Mesendoderm (in vitro differentiated cells): ENCODE data around the gene CD300LB.

Source experiments
- DNase-seq: peaks from one replicate; pipeline ENCODE4 v3.0.0; 2013
- H2AK5ac ChIP-seq: 2 replicates; pipeline ENCODE4 v1.6.1; 2013; ENCODE audit warnings: low read length, inconsistent platforms
- H2BK120ac ChIP-seq: 2 replicates; pipeline ENCODE4 v1.6.1; 2013; ENCODE audit warnings: low read depth, mild to moderate bottlenecking, low read length, moderate library complexity, mixed read lengths
- H2BK15ac ChIP-seq: replicated peaks from 2 replicates; pipeline ENCODE4 v1.6.1; 2013; ENCODE audit warnings: low read depth, mild to moderate bottlenecking, moderate library complexity
- H2BK5ac ChIP-seq: 2 replicates; pipeline ENCODE4 v1.6.1; 2013; ENCODE audit warnings: low read length, inconsistent platforms
- H3K18ac ChIP-seq: 2 replicates; pipeline ENCODE4 v1.6.1; 2013; ENCODE audit warnings: mild to moderate bottlenecking, low read length, mixed read lengths
- H3K23ac ChIP-seq: one replicate; pipeline ENCODE4 v1.6.1; 2013; ENCODE audit warnings: low read length
- H3K27ac ChIP-seq: 2 replicates; pipeline ENCODE4 v1.5.1; 2013; ENCODE audit warnings: low read depth, mild to moderate bottlenecking, inconsistent platforms, low read length, moderate library complexity
- H3K27me3 ChIP-seq: 2 replicates; pipeline ENCODE4 v1.6.1; 2013; ENCODE audit warnings: low read length, control low read depth, mild to moderate bottlenecking, inconsistent platforms; ENCODE audit not compliant: insufficient read depth, poor library complexity
- H3K36me3 ChIP-seq: 2 replicates; pipeline ENCODE4 v1.6.1; 2013; ENCODE audit warnings: low read length, inconsistent platforms; ENCODE audit not compliant: control insufficient read depth, insufficient read depth
- H3K4ac ChIP-seq: one replicate; pipeline ENCODE4 v1.6.1; 2013; ENCODE audit warnings: low read depth, mild to moderate bottlenecking, low read length, moderate library complexity
- H3K4me1 ChIP-seq: 2 replicates; pipeline ENCODE4 v1.6.1; 2013; ENCODE audit warnings: low read depth, low read length, inconsistent platforms; ENCODE audit not compliant: control insufficient read depth
- H3K4me2 ChIP-seq: 2 replicates; pipeline ENCODE4 v1.6.1; 2013; ENCODE audit warnings: low read length
- H3K4me3 ChIP-seq: 2 replicates; pipeline ENCODE4 v1.5.1; 2013; ENCODE audit warnings: mild to moderate bottlenecking, low read length
- H3K56ac ChIP-seq: one replicate; pipeline ENCODE4 v1.6.1; 2013; ENCODE audit warnings: low read length
- H3K79me1 ChIP-seq: 2 replicates; pipeline ENCODE4 v1.6.1; 2013; ENCODE audit warnings: low read length, inconsistent platforms
- H3K79me2 ChIP-seq: 2 replicates; pipeline ENCODE4 v1.6.1; 2013; ENCODE audit warnings: mild to moderate bottlenecking, low read length; ENCODE audit not compliant: control insufficient read depth, insufficient read depth
- H3K9ac ChIP-seq: 2 replicates; pipeline ENCODE4 v1.6.1; 2013; ENCODE audit warnings: low read length, inconsistent platforms
- H4K5ac ChIP-seq: one replicate; pipeline ENCODE4 v1.6.1; 2013; ENCODE audit warnings: low read length
- H4K8ac ChIP-seq: one replicate; pipeline ENCODE4 v1.6.1; 2013; ENCODE audit warnings: low read depth, mild to moderate bottlenecking, control low read depth, low read length, moderate library complexity
- whole genome bisulfite sequencing: extraction: QIAGEN DNeasy Blood & Tissue Kit; methylation state at CpG from one replicate; pipeline ENCODE4 v1.1.7; 2013; ENCODE audit warnings: low lambda C conversion rate, missing lambda C conversion rate; ENCODE audit not compliant: insufficient coverage; ENCODE audit errors: extremely low coverage; 5-methylcytosine and 5-hydroxymethylcytosine counted together

The CD300LB gene

DNA sequence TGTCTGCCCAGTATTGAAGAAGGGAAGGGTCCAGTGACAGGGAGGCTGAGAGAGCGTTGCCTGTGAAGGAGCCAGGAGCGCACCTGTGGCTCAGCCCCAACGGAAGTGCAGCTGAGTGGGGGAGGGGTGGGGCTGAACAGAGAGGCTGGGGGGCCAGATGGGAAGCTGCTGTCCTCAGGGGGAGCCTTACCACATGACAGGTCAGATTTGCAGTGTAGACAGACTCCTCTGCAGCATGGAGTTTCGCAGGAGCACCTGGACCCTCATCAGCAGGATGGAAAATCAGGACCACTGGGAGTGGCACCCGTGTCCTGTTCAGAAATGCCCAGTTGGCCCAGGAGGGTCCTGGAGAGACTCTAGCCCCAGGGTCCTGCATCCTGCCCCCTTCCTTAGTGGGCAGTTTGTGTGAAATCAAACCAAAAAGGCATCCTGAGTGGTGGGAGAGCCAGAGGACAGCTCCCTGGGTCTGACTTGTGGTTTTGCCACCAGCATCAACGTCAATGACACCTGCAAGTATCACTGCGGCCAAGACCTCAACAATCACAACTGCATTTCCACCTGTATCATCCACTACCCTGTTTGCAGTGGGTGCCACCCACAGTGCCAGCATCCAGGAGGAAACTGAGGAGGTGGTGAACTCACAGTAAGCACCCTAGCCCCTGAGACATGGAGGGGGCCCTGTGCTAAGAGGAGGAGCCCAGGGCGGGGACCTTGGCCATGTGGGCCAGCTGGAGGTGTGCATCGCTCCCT is 57.1 kb downstream of the CD300LB start:
- no peak overlapping the region for H4K8ac ChIP-seq

DNA sequence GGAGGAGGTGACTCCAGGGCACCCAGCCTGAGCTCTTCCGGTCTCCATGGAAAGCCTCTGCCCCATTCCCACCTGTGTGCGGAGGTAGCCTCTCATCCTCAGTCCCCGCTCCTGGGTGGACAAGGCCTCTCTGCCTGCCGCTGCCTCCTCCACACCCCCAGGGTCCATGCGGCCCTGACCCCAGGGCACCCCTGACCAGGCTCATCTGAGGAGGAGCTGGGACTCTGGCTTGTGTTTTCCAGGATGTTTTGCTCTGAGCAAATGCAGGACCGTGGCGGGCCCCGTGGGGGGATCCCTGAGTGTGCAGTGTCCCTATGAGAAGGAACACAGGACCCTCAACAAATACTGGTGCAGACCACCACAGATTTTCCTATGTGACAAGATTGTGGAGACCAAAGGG is 58.0 kb downstream of the CD300LB start:
- Histone ChIP-seq H3K79me2 (no peaks in the 10 kb centered on the region), H2BK5ac (no peak overlapping the region), H3K79me1 (no peaks in the 10 kb centered on the region), H3K18ac (no peak overlapping the region), H3K4me1 (no peaks in the 10 kb centered on the region), H2BK15ac (no peak overlapping the region), H2AK5ac (no peak overlapping the region), H3K23ac (no peak overlapping the region), H2BK120ac (no peak overlapping the region), H3K4ac (no peak overlapping the region), H4K8ac (no peak overlapping the region), H4K5ac (no peak overlapping the region), H3K9ac (no peak overlapping the region), H3K4me3 (no peak overlapping the region), H3K56ac (no peak overlapping the region), H3K36me3 (no peaks in the 10 kb centered on the region), H3K27me3 (no peaks in the 10 kb centered on the region), H3K27ac (no peak overlapping the region), H3K4me2 (no peak overlapping the region)
- WGBS = no CpG with 5 or more reads among the region's 8 CpGs
- no peak for DNase-seq

More for the DNA sequence above, 57.1 kb downstream of the CD300LB start:
- Histone ChIP-seq H3K4me1 (no peaks in the 10 kb centered on the region), H3K79me2 (no peaks in the 10 kb centered on the region), H3K4me2 (no peak overlapping the region), H3K9ac (no peak overlapping the region), H4K5ac (no peak overlapping the region), H2BK5ac (no peak overlapping the region), H3K18ac (no peak overlapping the region), H3K4ac (no peak overlapping the region), H3K27me3 (no peaks in the 10 kb centered on the region), H2BK120ac (no peak overlapping the region), H3K4me3 (no peak overlapping the region), H2AK5ac (no peak overlapping the region), H3K79me1 (no peaks in the 10 kb centered on the region), H3K23ac (no peak overlapping the region), H3K56ac (no peak overlapping the region), H3K36me3 (no peaks in the 10 kb centered on the region), H3K27ac (no peak overlapping the region), H2BK15ac (no peak overlapping the region)
- WGBS = no CpG with 5 or more reads among the region's 9 CpGs
- DNase-seq = no peak

GRCh38 chr17:74472890-74473289 is 58.4 kb downstream of the CD300LB start:
- H2BK5ac ChIP-seq = no peak overlapping the region
- H3K56ac ChIP-seq = no peak overlapping the region
- no peaks in the 10 kb centered on the region for H3K79me2 ChIP-seq
- H3K4me3 ChIP-seq = no peak overlapping the region
- H3K18ac ChIP-seq = no peak overlapping the region
- H3K23ac ChIP-seq = no peak overlapping the region
- no peak overlapping the region for H3K4me2 ChIP-seq
- no peak overlapping the region for H2AK5ac ChIP-seq
- DNase-seq = no peak
- H2BK120ac ChIP-seq = no peak overlapping the region
- H3K36me3 ChIP-seq = no peaks in the 10 kb centered on the region
- no peak overlapping the region for H4K8ac ChIP-seq
- H4K5ac ChIP-seq = no peak overlapping the region
- H3K79me1 ChIP-seq = no peaks in the 10 kb centered on the region
- H3K4me1 ChIP-seq = no peaks in the 10 kb centered on the region
- no peak overlapping the region for H3K4ac ChIP-seq
- WGBS = no CpG with 5 or more reads among the region's 4 CpGs
- H3K27me3 ChIP-seq = no peaks in the 10 kb centered on the region
- no peak overlapping the region for H3K27ac ChIP-seq
- H2BK15ac ChIP-seq = no peak overlapping the region
- no peak overlapping the region for H3K9ac ChIP-seq

- H2BK120ac ChIP-seq = no peak overlapping the region
- no peak overlapping the region for H3K9ac ChIP-seq
- H2BK15ac ChIP-seq = no peak overlapping the region
- no peak overlapping the region for H3K4me3 ChIP-seq
- no peak for DNase-seq
- H3K23ac ChIP-seq = no peak overlapping the region
- no peak overlapping the region for H3K18ac ChIP-seq
- H3K4ac ChIP-seq = no peak overlapping the region
- no peak overlapping the region for H2BK5ac ChIP-seq
- no peak overlapping the region for H4K5ac ChIP-seq
- H3K79me2 ChIP-seq = no peaks in the 10 kb centered on the region
- peaks cover 8% of the 10 kb centered on the region for H3K27me3 ChIP-seq
- no CpG with 5 or more reads among the region's 3 CpGs for whole genome bisulfite sequencing
- no peak overlapping the region for H3K4me2 ChIP-seq
- no peaks in the 10 kb centered on the region for H3K4me1 ChIP-seq
- no peak overlapping the region for H2AK5ac ChIP-seq
- no peaks in the 10 kb centered on the region for H3K79me1 ChIP-seq
- H3K36me3 ChIP-seq = no peaks in the 10 kb centered on the region
- H4K8ac ChIP-seq = no peak overlapping the region
- H3K27ac ChIP-seq = no peak overlapping the region
- no peak overlapping the region for H3K56ac ChIP-seq
Measured at GRCh38 chr17:74471341-74471740, 59.9 kb downstream of the CD300LB start.
